Ovary (tissue), 9 donors: ENCODE measurements around the gene TSPAN32. TPM values are rescaled to one million over a fixed set of nuclear protein-coding genes. Genes with fewer than 3 reads are reported as not detected.
A peak's percentile ranks its signal among the peaks of the same experiment; 100 is the strongest.

Experiments
- DNase-seq, 5 donors: peaks; one replicate each; pipeline ENCODE4 v3.0.0-alpha.2; 2019 to 2020
- H3K27ac ChIP-seq, 2 donors: fragments of 200-600 bp; one replicate each; pipeline versions ENCODE4 v1.5.1 to v1.8.0; 2019 to 2022
- H3K27me3 ChIP-seq: fragments of 200-600 bp; one replicate; pipeline ENCODE4 v1.8.0; 2022
- H3K36me3 ChIP-seq: fragments of 200-600 bp; sonication (generic); one replicate; pipeline ENCODE4 v1.5.1; 2019
- H3K4me1 ChIP-seq: one replicate; pipeline ENCODE4 v1.8.1; 2013; ENCODE audit warnings: mild to moderate bottlenecking, moderate library complexity; ENCODE audit not compliant: insufficient read depth
- H3K4me3 ChIP-seq: fragments of 200-600 bp; sonication (generic); one replicate; pipeline ENCODE4 v1.5.1; 2017
- H3K9me3 ChIP-seq, 2 donors: fragments of 200-600 bp in 1 of 2; sonication (generic) in 1 of 2; one replicate each; pipeline versions ENCODE4 v1.5.1 to v1.8.1; 2013 to 2019; ENCODE audit warnings: mild to moderate bottlenecking in 1 of 2, moderate library complexity in 1 of 2
- EP300 ChIP-seq: sonication (generic); formaldehyde crosslinking; IDR thresholded peaks from one replicate; pipeline ENCODE4 v1.6.1; 2017; ENCODE audit warnings: antibody characterized with exemption
- POLR2A ChIP-seq: fragments of 450-650 bp; IDR thresholded peaks from one replicate; pipeline ENCODE4 v1.6.1; 2017; ENCODE audit warnings: antibody characterized with exemption, mild to moderate bottlenecking, moderate library complexity
- WGBS, 3 donors: extraction: QIAGEN DNeasy Blood & Tissue Kit in 1 of 3; methylation state at CpG; one replicate each; pipeline versions ENCODE4 v1.1.5 to v1.1.7; 2013 to 2017; 5-methylcytosine and 5-hydroxymethylcytosine counted together
- intact Hi-C, 4 donors: fragments of 100-400 bp; cut with DNase I; formaldehyde crosslinking; loops; one replicate each; pipeline versions ENCODE4 v1.11.0 to v1.15.1; 2022 to 2023
- polyA plus RNA-seq, 2 donors: library from polyadenylated mRNA; stranded (reverse); fragments of 200-250 nt in 1 of 2; fragments of 350-450 nt in 1 of 2; fragmentation: Illumina TruSeq in 1 of 2; extraction: RNeasy Lipid Tissue Mini Kit (QIAGEN cat#74804) in 1 of 2; gene quantifications; one replicate each; pipeline ENCODE4 v1.2.3, GENCODE V29; 2013 to 2014
- total RNA-seq, 7 donors: library from RNA; depleted of rRNA in 2 of 7; stranded (reverse); fragments of >200 nt in 2 of 7; fragmentation: NEBNext Ultra II Directional in 3 of 7; extraction: Animal tissue kit (Norgen Biotek cat#: 25700) in 3 of 7; gene quantifications; one replicate each; pipeline versions ENCODE4 v1.1.0 to v1.2.4, GENCODE V29; 2016 to 2023
- TF ChIP-seq, protein P1 (sequence below), 3 donors: fragments of 450-650 bp in 2 of 3; fragments of 200-600 bp in 1 of 3; IDR thresholded peaks; one replicate each; pipeline versions ENCODE4 v1.5.1 to v1.8.0; 2016 to 2022; ENCODE audit warnings: antibody characterized with exemption in 3 of 3, mild to moderate bottlenecking in 1 of 3
- donor health status: DM: no; HTN: no; CAD: no; lungs with moderate emphysema.
- donor health status: DM: no; HTN: no; CAD: no.
- donor health status: Bipolar disorder and iron deficiency.
- donor health status: DM: yes; HTN: yes; CAD: no.
- donor health status: DM: no; HTN: no; CAD: no.
- donor health status: DM: yes; HTN: yes; CAD: no.

TSPAN32 gene
- total and polyA plus RNA-seq, 9 donors, result 0.63 to 3.9 (median 1.3) TPM; not detected in 2

- DNase-seq, result peak in 3 of 5 donors; percentile 7 to 29 (median 16)
- H3K27ac ChIP-seq, result no peak within 1 kb of the TSS
- H3K36me3 ChIP-seq, result no peaks in the 10 kb centered on the region
- TF ChIP-seq, protein P1, sequence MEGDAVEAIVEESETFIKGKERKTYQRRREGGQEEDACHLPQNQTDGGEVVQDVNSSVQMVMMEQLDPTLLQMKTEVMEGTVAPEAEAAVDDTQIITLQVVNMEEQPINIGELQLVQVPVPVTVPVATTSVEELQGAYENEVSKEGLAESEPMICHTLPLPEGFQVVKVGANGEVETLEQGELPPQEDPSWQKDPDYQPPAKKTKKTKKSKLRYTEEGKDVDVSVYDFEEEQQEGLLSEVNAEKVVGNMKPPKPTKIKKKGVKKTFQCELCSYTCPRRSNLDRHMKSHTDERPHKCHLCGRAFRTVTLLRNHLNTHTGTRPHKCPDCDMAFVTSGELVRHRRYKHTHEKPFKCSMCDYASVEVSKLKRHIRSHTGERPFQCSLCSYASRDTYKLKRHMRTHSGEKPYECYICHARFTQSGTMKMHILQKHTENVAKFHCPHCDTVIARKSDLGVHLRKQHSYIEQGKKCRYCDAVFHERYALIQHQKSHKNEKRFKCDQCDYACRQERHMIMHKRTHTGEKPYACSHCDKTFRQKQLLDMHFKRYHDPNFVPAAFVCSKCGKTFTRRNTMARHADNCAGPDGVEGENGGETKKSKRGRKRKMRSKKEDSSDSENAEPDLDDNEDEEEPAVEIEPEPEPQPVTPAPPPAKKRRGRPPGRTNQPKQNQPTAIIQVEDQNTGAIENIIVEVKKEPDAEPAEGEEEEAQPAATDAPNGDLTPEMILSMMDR (IDR thresholded peaks at IDR 0.05), result no peak
- TF ChIP-seq POLR2A, result no peak
- TF ChIP-seq EP300, result no peak
- H3K9me3 ChIP-seq, result no peaks in the 10 kb centered on the region
- H3K4me1 ChIP-seq, result peaks cover 5% of the 10 kb centered on the region
- H3K4me3 ChIP-seq, result peak within 1 kb of the TSS; percentile 40
- H3K27me3 ChIP-seq, result peaks cover 4% of the 10 kb centered on the region
- intact Hi-C loops, result no loop called here
- 1 to 2% (median 1%) methylated on average over 69 to 89 of the region's 89 CpGs for WGBS, 3 donors
Observed at GRCh38 chr11:2270322-2271076, 31.3 kb upstream of the TSPAN32 start, which contains the start of gene ASCL2. TSS of gene ASCL2 (minus strand) at chr11:2270588. CDS start at chr11:2270332, 256 bp downstream.

- Histone ChIP-seq H3K4me3 (no peak overlapping the region), H3K9me3 (no peaks in the 10 kb centered on the region), H3K4me1 (peaks cover 5% of the 10 kb centered on the region), H3K27me3 (peaks cover 4% of the 10 kb centered on the region), H3K36me3 (no peaks in the 10 kb centered on the region), H3K27ac (no peak overlapping the region)
- intact Hi-C loops, result no loop called here
- 1 to 2% (median 2%) methylated on average over 18 to 28 of the region's 28 CpGs for WGBS, 3 donors
- DNase-seq, result peak in 1 of 5 donors; percentile 5
- TF ChIP-seq EP300 (no peak), POLR2A (no peak)
- TF ChIP-seq, protein P1 (IDR thresholded peaks at IDR 0.05), result no peak
Observed at GRCh38 chr11:2271077-2271326, 30.8 kb upstream of the TSPAN32 start.

GRCh38 chr11:2271327-2272227 lies 30.2 kb upstream of the TSPAN32 start:
- H3K36me3 ChIP-seq, result no peaks in the 10 kb centered on the region
- TF ChIP-seq POLR2A, result no peak
- no peak for TF ChIP-seq EP300
- TF ChIP-seq, protein P1 (IDR thresholded peaks at IDR 0.05), result no peak
- intact Hi-C loops, result no loop called here
- no peak overlapping the region for H3K4me3 ChIP-seq
- 16 to 36% (median 22%) methylated on average over 36 to 45 of the region's 45 CpGs for WGBS, 3 donors
- DNase-seq, result peak in 4 of 5 donors; percentile 6 to 21 (median 10)
- peaks cover 5% of the 10 kb centered on the region for H3K4me1 ChIP-seq
- H3K9me3 ChIP-seq, result no peaks in the 10 kb centered on the region
- H3K27ac ChIP-seq, result no peak overlapping the region
- H3K27me3 ChIP-seq, result peaks cover 4% of the 10 kb centered on the region

DNA sequence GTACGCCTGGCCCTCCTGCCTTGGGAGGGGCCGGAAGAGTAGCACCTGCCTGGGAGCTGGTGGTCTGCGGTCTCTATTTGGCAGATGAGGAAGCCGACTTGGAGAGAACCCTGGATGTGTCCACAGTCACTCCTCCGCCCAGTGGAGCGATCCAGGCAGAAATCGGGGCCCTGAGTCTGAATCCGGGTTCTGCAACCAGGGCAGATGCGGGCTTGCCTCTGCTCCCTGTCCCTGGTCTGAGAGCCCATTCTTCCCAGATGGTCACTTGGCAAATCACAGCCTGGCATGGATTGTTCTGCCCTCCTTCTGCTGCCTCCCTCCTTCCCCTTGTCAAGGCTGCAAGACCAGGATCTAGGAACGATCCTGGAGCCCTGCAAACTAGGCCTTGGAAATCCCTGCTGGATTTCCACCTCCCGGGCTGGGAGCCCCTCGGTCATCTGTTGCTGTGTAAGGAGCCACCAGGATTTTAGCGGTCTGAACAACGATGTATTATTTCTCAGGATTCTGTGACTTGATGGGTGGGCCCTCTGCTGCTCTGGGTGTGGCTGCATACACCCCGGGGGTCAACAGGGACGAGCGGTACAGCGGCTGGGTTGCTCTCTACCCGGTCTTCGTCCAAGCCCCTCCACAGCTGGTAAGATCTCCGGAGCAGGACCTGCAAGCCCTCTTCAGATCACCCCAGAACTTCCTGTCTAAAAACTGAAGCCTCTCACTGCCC lies 29.4 kb upstream of the TSPAN32 start:
- no peak overlapping the region for H3K4me3 ChIP-seq
- H3K27ac ChIP-seq, result no peak overlapping the region
- intact Hi-C loops, result no loop called here
- TF ChIP-seq EP300 (no peak), POLR2A (no peak)
- TF ChIP-seq, protein P1 (IDR thresholded peaks at IDR 0.05), result no peak
- no peaks in the 10 kb centered on the region for H3K36me3 ChIP-seq
- H3K9me3 ChIP-seq, result no peaks in the 10 kb centered on the region
- 85 to 89% (median 85%) methylated on average over 21 of the region's 21 CpGs for WGBS, 3 donors
- peaks cover 7% of the 10 kb centered on the region for H3K4me1 ChIP-seq
- DNase-seq, result peak in 4 of 5 donors; percentile 8 to 25 (median 10)
- peaks cover 4% of the 10 kb centered on the region for H3K27me3 ChIP-seq
